ENCODE data around the gene PODXL.
A peak's percentile ranks its signal among the peaks of the same experiment; 100 is the strongest.

Gene PODXL

DNA sequence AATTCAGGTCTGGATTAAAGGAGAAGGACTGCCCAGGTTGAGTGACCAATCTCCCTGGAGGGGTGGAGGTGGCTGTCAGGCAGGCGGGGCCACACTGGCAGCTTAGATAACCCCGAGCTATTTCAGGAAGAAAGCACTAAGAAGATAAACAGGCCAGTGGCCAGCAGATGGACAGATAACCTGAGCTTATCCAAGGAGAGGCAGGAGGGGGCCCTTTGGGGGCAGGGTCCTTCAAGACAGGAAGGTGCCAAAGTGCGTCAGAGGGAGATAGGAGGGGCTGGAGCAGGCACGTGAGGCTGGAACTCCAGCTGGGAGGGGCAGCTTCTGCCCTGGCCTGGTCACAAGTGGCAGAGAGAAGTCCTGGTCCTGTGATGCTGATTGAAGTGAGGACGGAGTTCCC is 29.8 kb upstream of the PODXL start:
- no CpG with 5 or more reads among the region's 5 CpGs for WGBS, 2 donors (ENCODE audit: extremely low coverage in 2 of 2, insufficient read length in 2 of 2, insufficient replicate concordance in 1 of 2)
- Histone ChIP-seq H3K4me2 (ENCODE audit: insufficient read depth, low read length, poor library complexity, severe bottlenecking) (no peak overlapping the region), H2BK120ac (ENCODE audit: low read depth, low read length) (no peak overlapping the region), H2BK15ac (ENCODE audit: low read length) (peak overlapping the region; percentile 80), H3K18ac (ENCODE audit: low read length) (peak overlapping the region; percentile 48), H3K9me3 (replicated peaks in 1 of 2; ENCODE audit: control insufficient read depth in 2 of 2, insufficient read depth in 1 of 2, low read depth in 1 of 2, low read length in 2 of 2) (peaks cover 0 to 7% of the 10 kb centered on the region in 2 donors), H3K4me3 (ENCODE audit: low read length in 2 of 2) (no peak overlapping the region), H3K27me3 (ENCODE audit: control insufficient read depth in 3 of 3, insufficient read depth in 3 of 3, low read depth in 1 of 3, low read length in 3 of 3) (peaks cover 0 to 6% (median 0%) of the 10 kb centered on the region in 3 experiments), H4K8ac (ENCODE audit: low read depth, low read length) (no peak overlapping the region), H3K4ac (ENCODE audit: low read length) (no peak overlapping the region), H3K9ac (ENCODE audit: low read depth, low read length, poor library complexity) (no peak overlapping the region), H2AK5ac (ENCODE audit: low read depth, low read length) (peak overlapping the region; percentile 79), H3K27ac (replicated peaks; ENCODE audit: low read length) (no peak overlapping the region), H3K23ac (ENCODE audit: low read depth, low read length, poor library complexity) (no peak overlapping the region), H3K14ac (ENCODE audit: low read length) (peak overlapping the region; percentile 47), H3K79me1 (ENCODE audit: low read depth, low read length) (peaks cover 3% of the 10 kb centered on the region), H3K4me1 (ENCODE audit: control insufficient read depth in 2 of 2, insufficient read depth in 1 of 2, low read depth in 1 of 2, low read length in 2 of 2) (peaks cover 19% of the 10 kb centered on the region in 2 donors), H2BK5ac (ENCODE audit: low read length) (no peak overlapping the region), H2AFZ (ENCODE audit: low read length) (peak overlapping the region; percentile 50), H2BK12ac (ENCODE audit: low read length) (peak overlapping the region; percentile 33), H3K36me3 (replicated peaks in 1 of 2; ENCODE audit: control insufficient read depth in 2 of 2, insufficient read depth in 2 of 2, low read length in 2 of 2) (no peaks in the 10 kb centered on the region), H4K91ac (ENCODE audit: low read depth, low read length, poor library complexity) (no peak overlapping the region)
- DNase-seq (ENCODE audit: low spot score): no peak

GRCh38 chr7:131583430-131583829 is 27.0 kb upstream of the PODXL start:
- H3K36me3 ChIP-seq (replicated peaks in 1 of 2; ENCODE audit: control insufficient read depth in 2 of 2, insufficient read depth in 2 of 2, low read length in 2 of 2): no peaks in the 10 kb centered on the region
- no peak overlapping the region for H3K18ac ChIP-seq (ENCODE audit: low read length)
- no peak overlapping the region for H2AFZ ChIP-seq (ENCODE audit: low read length)
- no peak overlapping the region for H3K4me3 ChIP-seq (ENCODE audit: low read length in 2 of 2)
- no peak overlapping the region for H4K91ac ChIP-seq (ENCODE audit: low read depth, low read length, poor library complexity)
- no peak overlapping the region for H3K9ac ChIP-seq (ENCODE audit: low read depth, low read length, poor library complexity)
- H3K4me2 ChIP-seq (ENCODE audit: insufficient read depth, low read length, poor library complexity, severe bottlenecking): no peak overlapping the region
- peaks cover 14 to 22% of the 10 kb centered on the region in 2 donors for H3K4me1 ChIP-seq (ENCODE audit: control insufficient read depth in 2 of 2, insufficient read depth in 1 of 2, low read depth in 1 of 2, low read length in 2 of 2)
- no peak overlapping the region for H2BK5ac ChIP-seq (ENCODE audit: low read length)
- peaks cover 0 to 7% of the 10 kb centered on the region in 2 donors for H3K9me3 ChIP-seq (replicated peaks in 1 of 2; ENCODE audit: control insufficient read depth in 2 of 2, insufficient read depth in 1 of 2, low read depth in 1 of 2, low read length in 2 of 2)
- peaks cover 3% of the 10 kb centered on the region for H3K79me1 ChIP-seq (ENCODE audit: low read depth, low read length)
- no peak for DNase-seq (ENCODE audit: low spot score)
- WGBS, 2 donors (ENCODE audit: extremely low coverage in 2 of 2, insufficient read length in 2 of 2, insufficient replicate concordance in 1 of 2): no CpG with 5 or more reads among the region's 9 CpGs
- no peak overlapping the region for H2BK15ac ChIP-seq (ENCODE audit: low read length)
- H2BK12ac ChIP-seq (ENCODE audit: low read length): peak overlapping the region; percentile 12
- peaks cover 0 to 6% (median 0%) of the 10 kb centered on the region in 3 experiments for H3K27me3 ChIP-seq (ENCODE audit: control insufficient read depth in 3 of 3, insufficient read depth in 3 of 3, low read depth in 1 of 3, low read length in 3 of 3)
- H3K4ac ChIP-seq (ENCODE audit: low read length): no peak overlapping the region
- H2BK120ac ChIP-seq (ENCODE audit: low read depth, low read length): no peak overlapping the region
- H3K27ac ChIP-seq (replicated peaks; ENCODE audit: low read length): no peak overlapping the region
- no peak overlapping the region for H3K23ac ChIP-seq (ENCODE audit: low read depth, low read length, poor library complexity)
- H4K8ac ChIP-seq (ENCODE audit: low read depth, low read length): no peak overlapping the region
- H3K14ac ChIP-seq (ENCODE audit: low read length): no peak overlapping the region
- no peak overlapping the region for H2AK5ac ChIP-seq (ENCODE audit: low read depth, low read length)

DNA sequence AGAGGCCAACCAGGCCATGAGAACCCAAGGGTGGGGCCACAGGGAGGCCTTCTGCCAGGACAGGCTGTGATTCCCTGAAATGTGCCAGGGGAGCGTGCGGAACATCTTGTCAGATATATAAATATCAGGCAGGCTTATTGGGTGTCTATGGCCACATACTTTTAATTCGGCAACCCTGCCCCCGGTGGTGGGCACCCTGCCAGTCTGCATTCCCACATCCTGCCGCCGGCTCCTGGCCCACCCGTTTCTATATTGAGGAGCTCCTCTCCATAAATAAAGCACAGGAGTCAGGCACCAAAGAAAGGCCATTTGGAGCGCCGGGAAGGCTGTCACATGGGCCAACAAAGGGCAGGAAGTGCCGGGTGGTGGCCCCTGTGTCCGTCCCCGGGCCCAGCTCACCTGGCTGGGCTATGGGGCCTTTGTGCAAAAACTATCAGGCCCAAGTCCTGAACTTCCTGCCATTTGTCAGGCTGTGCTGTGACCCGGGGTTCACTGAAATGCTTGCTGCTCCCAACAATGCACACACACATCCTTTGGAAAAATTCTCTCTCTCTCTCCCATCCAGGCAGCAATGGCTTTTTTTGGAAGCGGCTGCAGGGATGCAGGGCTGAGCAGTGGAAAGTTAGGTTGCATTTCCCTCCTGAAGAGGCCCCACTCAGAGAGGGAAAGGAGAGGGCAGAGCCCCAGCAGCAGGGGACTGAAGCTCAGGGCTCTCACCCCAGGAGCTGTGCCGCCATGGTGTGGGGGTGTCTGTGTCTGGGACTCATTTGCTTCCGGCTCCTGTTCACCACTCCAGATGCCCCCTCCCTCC is 25.0 kb upstream of the PODXL start:
- Histone ChIP-seq H3K79me1 (ENCODE audit: low read depth, low read length) (no peaks in the 10 kb centered on the region), H3K14ac (ENCODE audit: low read length) (no peak overlapping the region), H2BK12ac (ENCODE audit: low read length) (no peak overlapping the region), H2BK5ac (ENCODE audit: low read length) (peak overlapping the region; percentile 69), H4K91ac (ENCODE audit: low read depth, low read length, poor library complexity) (no peak overlapping the region), H3K18ac (ENCODE audit: low read length) (peak overlapping the region; percentile 68), H3K4me2 (ENCODE audit: insufficient read depth, low read length, poor library complexity, severe bottlenecking) (no peak overlapping the region), H2AK5ac (ENCODE audit: low read depth, low read length) (no peak overlapping the region), H2BK120ac (ENCODE audit: low read depth, low read length) (peak overlapping the region; percentile 29), H3K23ac (ENCODE audit: low read depth, low read length, poor library complexity) (no peak overlapping the region), H3K4me1 (ENCODE audit: control insufficient read depth in 2 of 2, insufficient read depth in 1 of 2, low read depth in 1 of 2, low read length in 2 of 2) (peaks cover 12 to 15% of the 10 kb centered on the region in 2 donors), H3K9ac (ENCODE audit: low read depth, low read length, poor library complexity) (no peak overlapping the region), H3K4ac (ENCODE audit: low read length) (no peak overlapping the region), H2AFZ (ENCODE audit: low read length) (peak overlapping the region; percentile 92), H2BK15ac (ENCODE audit: low read length) (peak overlapping the region; percentile 7), H3K9me3 (replicated peaks in 1 of 2; ENCODE audit: control insufficient read depth in 2 of 2, insufficient read depth in 1 of 2, low read depth in 1 of 2, low read length in 2 of 2) (no peaks in the 10 kb centered on the region), H3K4me3 (ENCODE audit: low read length in 2 of 2) (no peak overlapping the region), H3K27ac (replicated peaks; ENCODE audit: low read length) (no peak overlapping the region), H3K36me3 (replicated peaks in 1 of 2; ENCODE audit: control insufficient read depth in 2 of 2, insufficient read depth in 2 of 2, low read length in 2 of 2) (no peaks in the 10 kb centered on the region), H4K8ac (ENCODE audit: low read depth, low read length) (no peak overlapping the region), H3K27me3 (ENCODE audit: control insufficient read depth in 3 of 3, insufficient read depth in 3 of 3, low read depth in 1 of 3, low read length in 3 of 3) (no peaks in the 10 kb centered on the region)
- no peak for DNase-seq (ENCODE audit: low spot score)
- WGBS, 2 donors (ENCODE audit: extremely low coverage in 2 of 2, insufficient read length in 2 of 2, insufficient replicate concordance in 1 of 2): no CpG with 5 or more reads among the region's 16 CpGs

- H3K4me1 ChIP-seq (ENCODE audit: control insufficient read depth in 2 of 2, insufficient read depth in 1 of 2, low read depth in 1 of 2, low read length in 2 of 2): peaks cover 8 to 12% of the 10 kb centered on the region in 2 donors
- no peak overlapping the region for H2BK12ac ChIP-seq (ENCODE audit: low read length)
- no peak overlapping the region for H3K4me2 ChIP-seq (ENCODE audit: insufficient read depth, low read length, poor library complexity, severe bottlenecking)
- no peaks in the 10 kb centered on the region for H3K79me1 ChIP-seq (ENCODE audit: low read depth, low read length)
- no peak overlapping the region for H3K27ac ChIP-seq (replicated peaks; ENCODE audit: low read length)
- no peak overlapping the region for H3K18ac ChIP-seq (ENCODE audit: low read length)
- no peak overlapping the region for H3K9ac ChIP-seq (ENCODE audit: low read depth, low read length, poor library complexity)
- H3K4me3 ChIP-seq (ENCODE audit: low read length in 2 of 2): no peak overlapping the region
- H4K91ac ChIP-seq (ENCODE audit: low read depth, low read length, poor library complexity): no peak overlapping the region
- H2AK5ac ChIP-seq (ENCODE audit: low read depth, low read length): no peak overlapping the region
- no peak overlapping the region for H4K8ac ChIP-seq (ENCODE audit: low read depth, low read length)
- DNase-seq (ENCODE audit: low spot score): no peak
- no CpG with 5 or more reads among the region's 3 CpGs for WGBS, 2 donors (ENCODE audit: extremely low coverage in 2 of 2, insufficient read length in 2 of 2, insufficient replicate concordance in 1 of 2)
- no peak overlapping the region for H2BK15ac ChIP-seq (ENCODE audit: low read length)
- no peak overlapping the region for H2BK120ac ChIP-seq (ENCODE audit: low read depth, low read length)
- no peak overlapping the region for H3K23ac ChIP-seq (ENCODE audit: low read depth, low read length, poor library complexity)
- H3K14ac ChIP-seq (ENCODE audit: low read length): no peak overlapping the region
- no peak overlapping the region for H3K4ac ChIP-seq (ENCODE audit: low read length)
- H3K27me3 ChIP-seq (ENCODE audit: control insufficient read depth in 3 of 3, insufficient read depth in 3 of 3, low read depth in 1 of 3, low read length in 3 of 3): no peaks in the 10 kb centered on the region
- peaks cover 0 to 1% of the 10 kb centered on the region in 2 donors for H3K9me3 ChIP-seq (replicated peaks in 1 of 2; ENCODE audit: control insufficient read depth in 2 of 2, insufficient read depth in 1 of 2, low read depth in 1 of 2, low read length in 2 of 2)
- no peaks in the 10 kb centered on the region for H3K36me3 ChIP-seq (replicated peaks in 1 of 2; ENCODE audit: control insufficient read depth in 2 of 2, insufficient read depth in 2 of 2, low read length in 2 of 2)
- no peak overlapping the region for H2AFZ ChIP-seq (ENCODE audit: low read length)
- no peak overlapping the region for H2BK5ac ChIP-seq (ENCODE audit: low read length)
These were observed 22.2 kb upstream of the PODXL start for GRCh38 chr7:131578602-131579001.

Measured in neuronal stem cell (in vitro differentiated cells).